Thyroid gland (tissue), 4 donors: Measurements from ENCODE around the gene SLC22A4.

ENCODE experiments used
- CTCF ChIP-seq, 6 experiments: fragments of 200-600 bp in 3 of 6; fragments of 450-650 bp in 3 of 6; sonication (generic) in 3 of 6; IDR thresholded peaks; one replicate each; pipeline ENCODE4 v1.5.1; 2016 to 2019; ENCODE audit warnings: antibody characterized with exemption in 6 of 6, mild to moderate bottlenecking in 2 of 6, inconsistent platforms in 1 of 6, moderate library complexity in 1 of 6
- POLR2A ChIP-seq, 2 donors: fragments of 450-650 bp; IDR thresholded peaks; one replicate each; pipeline ENCODE4 v1.6.1; 2017; ENCODE audit warnings: antibody characterized with exemption in 2 of 2, mild to moderate bottlenecking in 2 of 2, moderate library complexity in 1 of 2

GRCh38 chr5:132323202-132323601, 29.0 kb downstream of the SLC22A4 start:
- TF ChIP-seq POLR2A (IDR thresholded peaks at IDR 0.05) (no peak), CTCF (IDR thresholded peaks at IDR 0.05) (no peak)
